Measurements from ENCODE around the gene ACOXL. TPM values are rescaled to one million over a fixed set of nuclear protein-coding genes. Genes with fewer than 3 reads are reported as not detected.

Gene ACOXL
- polyA plus RNA-seq, 2 donors = not detected

DNA sequence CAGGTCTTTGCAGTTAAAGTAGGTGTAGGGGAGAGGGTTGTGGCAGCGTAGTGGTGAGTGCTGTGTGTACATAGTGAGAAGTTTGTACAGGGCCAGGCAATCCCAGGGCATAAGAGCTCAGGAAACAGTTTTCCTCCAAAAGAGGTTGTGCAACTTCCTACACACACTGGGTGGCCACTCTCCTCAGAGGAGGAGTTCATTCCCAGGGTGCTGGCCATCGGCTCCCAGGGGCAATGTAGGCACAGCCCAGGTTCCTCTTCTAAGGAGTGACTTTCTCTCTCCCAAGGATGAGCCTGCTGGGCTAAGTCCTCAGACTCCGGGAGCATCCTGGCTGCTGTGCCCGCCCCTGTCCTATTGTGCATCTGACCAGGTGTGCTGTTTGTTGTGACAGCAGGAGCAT is 3.0 kb downstream of the ACOXL start:
- Histone ChIP-seq H3K27me3 (ENCODE audit: control insufficient read depth in 1 of 2, insufficient read depth in 2 of 2, low read length in 2 of 2) (peaks cover 7 to 27% of the 10 kb centered on the region in 2 donors), H3K4me1 (ENCODE audit: control insufficient read depth in 2 of 2, insufficient read depth in 2 of 2, low read length in 1 of 2) (peaks cover 6 to 9% of the 10 kb centered on the region in 2 donors), H3K27ac (ENCODE audit: low read depth in 2 of 2, low read length in 1 of 2) (no peak overlapping the region), H3K4me3 (ENCODE audit: low read depth in 1 of 2, low read length in 2 of 2) (no peak overlapping the region), H3K36me3 (ENCODE audit: control insufficient read depth in 2 of 2, insufficient read depth in 2 of 2, low read length in 1 of 2) (no peaks in the 10 kb centered on the region), H3K9me3 (ENCODE audit: control insufficient read depth in 2 of 2, insufficient read depth in 1 of 2, low read depth in 1 of 2, low read length in 1 of 2) (peaks cover 0 to 13% of the 10 kb centered on the region in 2 donors)
- WGBS, 2 donors = 33 to 38% methylated on average over 4 of the region's 4 CpGs

DNA sequence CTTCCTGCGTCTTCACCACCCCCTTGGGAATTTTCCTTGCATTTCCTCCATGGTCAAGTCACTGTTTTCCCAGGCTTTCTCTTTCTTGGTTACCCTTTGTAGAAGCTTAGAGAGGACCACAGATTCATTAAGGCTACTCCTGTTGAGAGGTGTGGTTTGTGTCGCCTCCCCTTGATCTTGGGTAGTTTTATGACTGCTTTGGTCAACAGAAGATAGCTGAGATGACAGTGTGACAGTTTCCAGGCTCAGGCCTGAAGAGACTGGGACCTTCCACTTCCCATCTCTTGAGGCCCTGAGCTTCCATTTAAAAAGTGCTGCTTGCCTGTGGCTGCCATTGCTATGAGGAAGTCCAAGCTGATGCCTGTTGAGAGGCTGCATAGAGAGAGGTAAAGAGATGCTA is 5.4 kb downstream of the ACOXL start:
- Histone ChIP-seq H3K27ac (ENCODE audit: low read depth in 2 of 2, low read length in 1 of 2) (no peak overlapping the region), H3K36me3 (ENCODE audit: control insufficient read depth in 2 of 2, insufficient read depth in 2 of 2, low read length in 1 of 2) (no peaks in the 10 kb centered on the region), H3K9me3 (ENCODE audit: control insufficient read depth in 2 of 2, insufficient read depth in 1 of 2, low read depth in 1 of 2, low read length in 1 of 2) (peaks cover 0 to 8% of the 10 kb centered on the region in 2 donors), H3K27me3 (ENCODE audit: control insufficient read depth in 1 of 2, insufficient read depth in 2 of 2, low read length in 2 of 2) (peaks cover 0 to 13% of the 10 kb centered on the region in 2 donors), H3K4me3 (ENCODE audit: low read depth in 1 of 2, low read length in 2 of 2) (no peak overlapping the region), H3K4me1 (ENCODE audit: control insufficient read depth in 2 of 2, insufficient read depth in 2 of 2, low read length in 1 of 2) (peaks cover 3 to 4% of the 10 kb centered on the region in 2 donors)
- WGBS, 2 donors = 83 to 84% methylated on average over 2 of the region's 2 CpGs

DNA sequence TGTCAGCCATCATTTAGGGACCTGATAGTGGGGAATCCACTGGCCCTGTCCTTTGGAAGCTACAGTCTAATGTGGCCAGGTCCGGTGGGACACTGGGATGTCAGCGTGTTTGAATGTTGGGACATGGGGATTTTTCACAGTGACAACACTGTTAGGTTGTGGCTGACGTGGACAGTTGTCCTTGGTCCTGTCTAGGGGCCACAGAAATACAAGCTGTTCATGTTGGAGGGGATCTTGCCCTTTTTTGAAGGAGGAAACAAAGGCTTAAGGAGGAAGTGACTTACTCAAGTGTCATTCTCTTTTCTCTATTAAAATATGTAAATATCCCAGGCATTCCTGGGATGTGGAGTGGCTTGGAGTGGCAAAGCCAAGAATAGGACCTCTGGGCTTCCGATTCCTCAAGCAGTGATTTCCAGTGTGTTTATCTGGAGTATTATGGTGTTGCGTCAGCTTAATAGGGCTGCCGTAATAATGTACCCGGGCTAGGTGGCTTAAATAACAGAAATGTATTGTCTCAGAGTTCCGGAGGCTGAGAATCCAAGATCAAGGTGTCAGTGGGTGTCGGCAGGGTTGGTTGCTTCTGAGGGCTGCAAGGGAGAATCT is 8.5 kb downstream of the ACOXL start:
- peaks cover 0 to 5% of the 10 kb centered on the region in 2 donors for H3K9me3 ChIP-seq (ENCODE audit: control insufficient read depth in 2 of 2, insufficient read depth in 1 of 2, low read depth in 1 of 2, low read length in 1 of 2)
- H3K27me3 ChIP-seq (ENCODE audit: control insufficient read depth in 1 of 2, insufficient read depth in 2 of 2, low read length in 2 of 2) = peaks cover 0 to 3% of the 10 kb centered on the region in 2 donors
- no peaks in the 10 kb centered on the region for H3K4me1 ChIP-seq (ENCODE audit: control insufficient read depth in 2 of 2, insufficient read depth in 2 of 2, low read length in 1 of 2)
- H3K36me3 ChIP-seq (ENCODE audit: control insufficient read depth in 2 of 2, insufficient read depth in 2 of 2, low read length in 1 of 2) = no peaks in the 10 kb centered on the region
- WGBS, 2 donors = 79 to 84% methylated on average over 9 of the region's 9 CpGs
- no peak overlapping the region for H3K4me3 ChIP-seq (ENCODE audit: low read depth in 1 of 2, low read length in 2 of 2)
- no peak overlapping the region for H3K27ac ChIP-seq (ENCODE audit: low read depth in 2 of 2, low read length in 1 of 2)

DNA sequence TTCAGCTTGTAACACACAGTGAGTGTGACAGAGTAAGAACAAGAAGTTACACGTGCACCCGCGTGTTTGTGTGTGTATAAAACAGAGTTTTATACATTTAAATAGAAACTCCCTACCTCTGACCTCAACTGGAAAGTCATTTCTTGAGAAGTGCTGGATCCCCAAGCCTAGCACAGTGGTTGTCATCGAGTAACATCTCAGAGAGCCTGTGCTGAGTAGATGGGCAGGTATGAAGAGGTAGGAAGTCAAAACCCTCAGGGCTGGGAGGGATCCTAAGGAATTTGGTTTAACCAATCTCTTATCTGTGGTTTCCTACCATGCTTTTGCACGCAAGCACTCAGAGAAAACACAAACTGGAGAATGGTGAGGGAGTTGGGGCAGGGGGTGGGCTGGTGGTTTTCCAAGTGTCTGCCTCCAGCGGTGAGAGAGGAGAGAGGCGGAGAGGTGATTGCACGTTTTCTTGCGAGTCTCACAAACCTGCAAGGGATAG is 9.2 kb downstream of the ACOXL start:
- Histone ChIP-seq H3K4me3 (ENCODE audit: low read depth in 1 of 2, low read length in 2 of 2) (no peak overlapping the region), H3K36me3 (ENCODE audit: control insufficient read depth in 2 of 2, insufficient read depth in 2 of 2, low read length in 1 of 2) (no peaks in the 10 kb centered on the region), H3K9me3 (ENCODE audit: control insufficient read depth in 2 of 2, insufficient read depth in 1 of 2, low read depth in 1 of 2, low read length in 1 of 2) (peaks cover 0 to 5% of the 10 kb centered on the region in 2 donors), H3K27ac (ENCODE audit: low read depth in 2 of 2, low read length in 1 of 2) (no peak overlapping the region), H3K27me3 (ENCODE audit: control insufficient read depth in 1 of 2, insufficient read depth in 2 of 2, low read length in 2 of 2) (peaks cover 0 to 3% of the 10 kb centered on the region in 2 donors), H3K4me1 (ENCODE audit: control insufficient read depth in 2 of 2, insufficient read depth in 2 of 2, low read length in 1 of 2) (no peaks in the 10 kb centered on the region)
- WGBS, 2 donors = 52 to 58% methylated on average over 9 of the region's 9 CpGs

DNA sequence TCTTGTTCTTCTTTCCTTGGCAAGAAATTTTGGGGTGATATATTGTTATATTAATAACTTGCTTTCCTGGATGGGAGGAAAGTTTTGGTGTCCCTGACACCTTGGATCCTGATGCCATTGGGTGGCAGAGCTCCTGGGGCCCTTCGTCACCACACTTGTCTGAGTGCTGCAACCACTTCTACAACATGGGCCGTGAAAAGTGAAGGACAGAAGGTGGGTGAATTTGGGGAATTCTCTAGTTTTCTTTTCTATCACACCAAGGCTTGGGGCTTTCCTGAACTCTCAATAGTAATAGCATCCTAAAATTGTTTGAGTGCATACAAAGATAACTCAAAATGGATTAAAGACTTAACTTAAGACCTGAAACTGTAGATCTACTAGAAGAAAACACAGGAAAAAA is 10.0 kb downstream of the ACOXL start:
- Histone ChIP-seq H3K4me3 (ENCODE audit: low read depth in 1 of 2, low read length in 2 of 2) (no peak overlapping the region), H3K27me3 (ENCODE audit: control insufficient read depth in 1 of 2, insufficient read depth in 2 of 2, low read length in 2 of 2) (peaks cover 0 to 3% of the 10 kb centered on the region in 2 donors), H3K27ac (ENCODE audit: low read depth in 2 of 2, low read length in 1 of 2) (no peak overlapping the region), H3K9me3 (ENCODE audit: control insufficient read depth in 2 of 2, insufficient read depth in 1 of 2, low read depth in 1 of 2, low read length in 1 of 2) (peaks cover 0 to 5% of the 10 kb centered on the region in 2 donors), H3K4me1 (ENCODE audit: control insufficient read depth in 2 of 2, insufficient read depth in 2 of 2, low read length in 1 of 2) (no peaks in the 10 kb centered on the region), H3K36me3 (ENCODE audit: control insufficient read depth in 2 of 2, insufficient read depth in 2 of 2, low read length in 1 of 2) (no peaks in the 10 kb centered on the region)
- WGBS, 2 donors = 88 to 90% methylated on average over 2 of the region's 2 CpGs

DNA sequence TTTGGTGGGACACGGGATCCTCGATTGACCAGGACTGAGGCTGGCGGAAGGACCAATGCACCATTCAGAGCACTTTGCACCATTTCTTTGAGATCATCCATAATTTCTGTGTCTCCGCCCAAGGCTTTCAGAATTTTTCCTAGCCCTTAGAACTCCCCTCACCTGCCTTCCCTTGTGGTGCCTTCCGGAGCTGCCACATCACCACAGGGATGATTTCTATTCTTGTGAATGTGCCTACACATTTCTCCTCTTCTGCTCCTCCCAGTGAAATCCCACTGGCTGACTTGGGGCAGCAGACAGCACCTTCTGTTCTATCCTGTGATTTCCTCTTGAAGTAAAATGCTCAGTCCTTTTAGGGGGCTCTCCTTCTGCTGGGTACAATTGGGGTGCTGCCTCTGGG is 11.2 kb downstream of the ACOXL start:
- no peak overlapping the region for H3K27ac ChIP-seq (ENCODE audit: low read depth in 2 of 2, low read length in 1 of 2)
- 92% methylated on average over 5 of the region's 5 CpGs for WGBS, 2 donors
- peaks cover 0 to 3% of the 10 kb centered on the region in 2 donors for H3K27me3 ChIP-seq (ENCODE audit: control insufficient read depth in 1 of 2, insufficient read depth in 2 of 2, low read length in 2 of 2)
- H3K36me3 ChIP-seq (ENCODE audit: control insufficient read depth in 2 of 2, insufficient read depth in 2 of 2, low read length in 1 of 2) = no peaks in the 10 kb centered on the region
- peaks cover 0 to 5% of the 10 kb centered on the region in 2 donors for H3K9me3 ChIP-seq (ENCODE audit: control insufficient read depth in 2 of 2, insufficient read depth in 1 of 2, low read depth in 1 of 2, low read length in 1 of 2)
- no peaks in the 10 kb centered on the region for H3K4me1 ChIP-seq (ENCODE audit: control insufficient read depth in 2 of 2, insufficient read depth in 2 of 2, low read length in 1 of 2)
- H3K4me3 ChIP-seq (ENCODE audit: low read depth in 1 of 2, low read length in 2 of 2) = no peak overlapping the region

DNA sequence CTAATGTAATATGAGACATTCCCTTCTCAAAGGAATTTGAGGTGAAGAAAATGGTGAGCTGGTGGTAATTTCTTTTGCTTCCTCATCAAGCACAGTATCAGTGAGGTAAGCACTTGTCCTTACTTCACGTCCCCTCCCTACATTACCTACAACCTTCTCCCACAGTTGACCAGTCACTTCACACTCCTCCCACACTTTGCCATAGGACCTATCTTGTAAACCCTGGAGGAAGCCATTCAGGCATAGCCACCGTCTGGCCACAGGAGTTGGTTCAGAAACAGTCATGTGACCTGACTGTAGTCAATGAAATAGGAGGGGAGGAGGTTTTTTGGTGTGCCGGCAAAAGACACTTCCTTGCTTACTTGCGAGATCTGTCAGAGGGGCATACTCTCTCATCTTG is 12.1 kb downstream of the ACOXL start:
- no peak overlapping the region for H3K4me3 ChIP-seq (ENCODE audit: low read depth in 1 of 2, low read length in 2 of 2)
- no peak overlapping the region for H3K27ac ChIP-seq (ENCODE audit: low read depth in 2 of 2, low read length in 1 of 2)
- no peaks in the 10 kb centered on the region for H3K4me1 ChIP-seq (ENCODE audit: control insufficient read depth in 2 of 2, insufficient read depth in 2 of 2, low read length in 1 of 2)
- 86 to 87% methylated on average over 4 of the region's 4 CpGs for WGBS, 2 donors
- peaks cover 0 to under 1% of the 10 kb centered on the region in 2 donors for H3K27me3 ChIP-seq (ENCODE audit: control insufficient read depth in 1 of 2, insufficient read depth in 2 of 2, low read length in 2 of 2)
- H3K36me3 ChIP-seq (ENCODE audit: control insufficient read depth in 2 of 2, insufficient read depth in 2 of 2, low read length in 1 of 2) = no peaks in the 10 kb centered on the region
- peaks cover 0 to 1% of the 10 kb centered on the region in 2 donors for H3K9me3 ChIP-seq (ENCODE audit: control insufficient read depth in 2 of 2, insufficient read depth in 1 of 2, low read depth in 1 of 2, low read length in 1 of 2)

DNA sequence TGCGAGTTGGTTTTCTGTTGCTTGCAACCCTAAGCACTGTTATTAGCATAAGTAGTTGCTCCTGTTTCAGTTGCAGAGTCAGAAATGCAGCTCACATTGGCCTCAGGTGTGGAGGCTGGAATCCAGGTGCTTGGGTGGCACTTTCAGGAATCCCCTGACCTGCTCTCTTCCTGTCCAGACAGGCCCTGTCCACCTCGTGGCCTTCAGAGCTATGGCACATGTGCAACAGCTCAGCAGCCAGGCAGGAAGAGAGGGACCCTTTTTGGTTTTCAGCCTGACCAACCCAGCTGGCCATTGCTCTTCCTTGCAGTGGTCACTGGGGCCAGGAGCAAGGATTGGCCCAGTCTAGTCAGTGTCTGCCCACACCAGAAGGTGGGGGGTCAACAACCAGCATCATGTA is 12.7 kb downstream of the ACOXL start:
- 62 to 68% methylated on average over 2 of the region's 2 CpGs for WGBS, 2 donors
- no peak overlapping the region for H3K27ac ChIP-seq (ENCODE audit: low read depth in 2 of 2, low read length in 1 of 2)
- H3K4me3 ChIP-seq (ENCODE audit: low read depth in 1 of 2, low read length in 2 of 2) = no peak overlapping the region
- no peaks in the 10 kb centered on the region for H3K9me3 ChIP-seq (ENCODE audit: control insufficient read depth in 2 of 2, insufficient read depth in 1 of 2, low read depth in 1 of 2, low read length in 1 of 2)
- no peaks in the 10 kb centered on the region for H3K36me3 ChIP-seq (ENCODE audit: control insufficient read depth in 2 of 2, insufficient read depth in 2 of 2, low read length in 1 of 2)
- no peaks in the 10 kb centered on the region for H3K27me3 ChIP-seq (ENCODE audit: control insufficient read depth in 1 of 2, insufficient read depth in 2 of 2, low read length in 2 of 2)
- H3K4me1 ChIP-seq (ENCODE audit: control insufficient read depth in 2 of 2, insufficient read depth in 2 of 2, low read length in 1 of 2) = no peaks in the 10 kb centered on the region

DNA sequence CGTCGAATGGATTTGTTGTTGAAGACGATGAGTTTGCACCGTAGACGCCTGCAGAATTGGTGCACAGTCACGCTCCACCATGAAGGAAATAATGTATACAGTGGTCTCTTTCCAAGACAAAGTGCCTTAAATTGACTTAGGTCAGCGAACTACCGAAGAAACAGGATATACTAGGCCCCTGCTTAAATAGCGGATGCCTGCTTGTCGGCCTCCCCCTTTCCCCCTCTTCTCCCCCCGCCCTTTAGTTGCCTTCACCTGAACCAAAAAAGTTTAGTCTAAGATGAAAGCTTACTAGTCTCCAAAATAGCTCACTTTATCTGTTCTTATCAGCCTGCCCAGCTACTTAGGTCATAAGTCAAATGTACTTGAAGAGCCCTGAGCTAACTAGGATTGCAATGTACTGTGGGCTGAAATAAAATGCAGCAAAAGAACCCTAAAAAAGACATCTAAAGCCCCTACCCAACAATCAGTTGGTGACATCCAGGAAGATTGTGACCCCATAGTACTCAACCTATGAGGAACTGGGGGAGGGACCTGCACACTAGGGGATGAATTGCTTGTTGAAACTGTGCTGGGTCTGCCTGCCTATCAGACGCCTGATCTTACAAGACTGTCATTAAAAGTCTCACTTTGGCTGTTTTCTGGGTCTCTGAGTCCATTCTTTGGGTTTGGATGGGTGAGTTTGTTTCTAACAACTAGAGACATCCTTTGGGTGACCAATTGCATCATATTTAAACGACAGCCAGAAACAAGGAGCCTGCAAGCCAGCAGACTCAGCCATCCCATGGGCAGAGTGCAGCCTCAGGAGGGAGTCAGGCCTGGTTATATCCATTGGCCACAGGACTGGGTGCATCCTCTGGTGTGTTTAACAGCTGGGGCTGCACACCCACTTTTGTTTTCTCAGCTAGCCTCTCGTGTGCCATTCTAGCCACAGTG is 14.5 kb downstream of the ACOXL start:
- H3K4me1 ChIP-seq (ENCODE audit: control insufficient read depth in 2 of 2, insufficient read depth in 2 of 2, low read length in 1 of 2) = no peaks in the 10 kb centered on the region
- no peak overlapping the region for H3K4me3 ChIP-seq (ENCODE audit: low read depth in 1 of 2, low read length in 2 of 2)
- no peaks in the 10 kb centered on the region for H3K9me3 ChIP-seq (ENCODE audit: control insufficient read depth in 2 of 2, insufficient read depth in 1 of 2, low read depth in 1 of 2, low read length in 1 of 2)
- H3K27ac ChIP-seq (ENCODE audit: low read depth in 2 of 2, low read length in 1 of 2) = no peak overlapping the region
- WGBS, 2 donors = 87 to 89% methylated on average over 14 of the region's 14 CpGs
- H3K27me3 ChIP-seq (ENCODE audit: control insufficient read depth in 1 of 2, insufficient read depth in 2 of 2, low read length in 2 of 2) = no peaks in the 10 kb centered on the region
- no peaks in the 10 kb centered on the region for H3K36me3 ChIP-seq (ENCODE audit: control insufficient read depth in 2 of 2, insufficient read depth in 2 of 2, low read length in 1 of 2)

Measured in esophagus (tissue), 2 donors.